ENCODE data around the gene GLIPR2. TPM values are rescaled to one million over a fixed set of nuclear protein-coding genes. Genes with fewer than 3 reads are reported as not detected.

GLIPR2 gene
- total and polyA plus RNA-seq, 2 of the 13 experiments (the other 11 are each of a cell fraction or from before 2014, with no cell fraction given), result 0.08 to 0.42 TPM

DNA sequence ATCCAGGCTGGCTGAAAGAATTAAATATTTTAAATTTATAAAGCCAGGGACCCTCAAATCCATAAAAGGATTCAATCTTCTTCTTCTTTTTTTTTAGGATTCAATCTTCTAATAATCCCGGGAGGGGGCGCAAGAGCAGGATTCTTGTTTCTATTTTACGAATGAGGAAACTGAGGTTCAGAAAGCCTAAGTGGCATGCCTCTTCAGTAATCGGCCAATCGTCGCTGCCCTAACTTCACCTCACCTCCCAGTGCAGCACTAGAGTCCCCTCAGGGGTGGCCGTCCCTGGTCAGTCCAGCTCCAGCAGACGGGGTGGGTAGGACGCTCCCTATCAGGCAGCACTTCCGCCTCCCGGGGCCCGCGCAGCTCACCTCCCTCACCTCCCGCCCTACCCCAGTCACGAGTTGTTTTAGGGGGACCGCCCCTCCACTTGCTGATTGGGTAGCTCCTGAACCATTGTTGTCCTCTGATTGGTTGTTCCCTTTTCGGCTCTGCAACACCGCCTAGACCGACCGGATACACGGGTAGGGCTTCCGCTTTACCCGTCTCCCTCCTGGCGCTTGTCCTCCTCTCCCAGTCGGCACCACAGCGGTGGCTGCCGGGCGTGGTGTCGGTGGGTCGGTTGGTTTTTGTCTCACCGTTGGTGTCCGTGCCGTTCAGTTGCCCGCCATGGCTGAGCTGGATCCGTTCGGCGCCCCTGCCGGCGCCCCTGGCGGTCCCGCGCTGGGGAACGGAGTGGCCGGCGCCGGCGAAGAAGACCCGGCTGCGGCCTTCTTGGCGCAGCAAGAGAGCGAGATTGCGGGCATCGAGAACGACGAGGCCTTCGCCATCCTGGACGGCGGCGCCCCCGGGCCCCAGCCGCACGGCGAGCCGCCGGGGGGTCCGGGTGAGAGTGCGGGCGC, 54.1 kb downstream of the GLIPR2 start, which contains the start of gene CLTA (continued):
- TF ChIP-seq ZNF512 (CRISPR knock-in tag; IDR thresholded peaks at IDR 0.05) (0 out of 2 replicates have a peak, but pooled peaks have one; percentile 19), ZNF337 (CRISPR knock-in tag; IDR thresholded peaks at IDR 0.05; ENCODE audit: borderline replicate concordance, low read depth) (no peak), MXI1 (IDR thresholded peaks at IDR 0.05; ENCODE audit: borderline replicate concordance, low read depth, low read length) (peak; percentile 60; the same call in 1 of the 3 replicates), PLRG1 (conservative IDR thresholded peaks at IDR 0.05) (no peak), MEF2D (CRISPR knock-in tag; IDR thresholded peaks at IDR 0.05) (peak; percentile 54; the same call in 1 of the 2 replicates), ZNF569 (CRISPR knock-in tag; IDR thresholded peaks at IDR 0.05; ENCODE audit: borderline replicate concordance) (no peak), HBP1 (CRISPR knock-in tag; IDR thresholded peaks at IDR 0.05; ENCODE audit: low read depth) (peak; percentile 88; the same call in 1 of the 2 replicates), NCOA2 (CRISPR knock-in tag; IDR thresholded peaks at IDR 0.05) (peak; percentile 42), HNRNPH1 (optimal IDR thresholded peaks at IDR 0.05; ENCODE audit: low read depth, low read length) (no peak), ERF (CRISPR knock-in tag; IDR thresholded peaks at IDR 0.05) (peak; percentile 80), KIAA2018 (CRISPR knock-in tag; IDR thresholded peaks at IDR 0.05; ENCODE audit: borderline replicate concordance) (no peak), U2AF1 (optimal IDR thresholded peaks at IDR 0.05; ENCODE audit: low read depth, low read length) (no peak), MATR3 (CRISPR knock-in tag; IDR thresholded peaks at IDR 0.05) (no peak)
- TF ChIP-seq, protein P1, sequence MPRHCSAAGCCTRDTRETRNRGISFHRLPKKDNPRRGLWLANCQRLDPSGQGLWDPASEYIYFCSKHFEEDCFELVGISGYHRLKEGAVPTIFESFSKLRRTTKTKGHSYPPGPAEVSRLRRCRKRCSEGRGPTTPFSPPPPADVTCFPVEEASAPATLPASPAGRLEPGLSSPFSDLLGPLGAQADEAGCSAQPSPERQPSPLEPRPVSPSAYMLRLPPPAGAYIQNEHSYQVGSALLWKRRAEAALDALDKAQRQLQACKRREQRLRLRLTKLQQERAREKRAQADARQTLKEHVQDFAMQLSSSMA (CRISPR knock-in tag; IDR thresholded peaks at IDR 0.05), result no peak
- TF ChIP-seq, protein P2, sequence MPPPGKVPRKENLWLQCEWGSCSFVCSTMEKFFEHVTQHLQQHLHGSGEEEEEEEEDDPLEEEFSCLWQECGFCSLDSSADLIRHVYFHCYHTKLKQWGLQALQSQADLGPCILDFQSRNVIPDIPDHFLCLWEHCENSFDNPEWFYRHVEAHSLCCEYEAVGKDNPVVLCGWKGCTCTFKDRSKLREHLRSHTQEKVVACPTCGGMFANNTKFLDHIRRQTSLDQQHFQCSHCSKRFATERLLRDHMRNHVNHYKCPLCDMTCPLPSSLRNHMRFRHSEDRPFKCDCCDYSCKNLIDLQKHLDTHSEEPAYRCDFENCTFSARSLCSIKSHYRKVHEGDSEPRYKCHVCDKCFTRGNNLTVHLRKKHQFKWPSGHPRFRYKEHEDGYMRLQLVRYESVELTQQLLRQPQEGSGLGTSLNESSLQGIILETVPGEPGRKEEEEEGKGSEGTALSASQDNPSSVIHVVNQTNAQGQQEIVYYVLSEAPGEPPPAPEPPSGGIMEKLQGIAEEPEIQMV (CRISPR knock-in tag; IDR thresholded peaks at IDR 0.05; ENCODE audit: low read depth), result no peak
